Measurements from ENCODE around the gene GNB3.

The GNB3 gene

DNA sequence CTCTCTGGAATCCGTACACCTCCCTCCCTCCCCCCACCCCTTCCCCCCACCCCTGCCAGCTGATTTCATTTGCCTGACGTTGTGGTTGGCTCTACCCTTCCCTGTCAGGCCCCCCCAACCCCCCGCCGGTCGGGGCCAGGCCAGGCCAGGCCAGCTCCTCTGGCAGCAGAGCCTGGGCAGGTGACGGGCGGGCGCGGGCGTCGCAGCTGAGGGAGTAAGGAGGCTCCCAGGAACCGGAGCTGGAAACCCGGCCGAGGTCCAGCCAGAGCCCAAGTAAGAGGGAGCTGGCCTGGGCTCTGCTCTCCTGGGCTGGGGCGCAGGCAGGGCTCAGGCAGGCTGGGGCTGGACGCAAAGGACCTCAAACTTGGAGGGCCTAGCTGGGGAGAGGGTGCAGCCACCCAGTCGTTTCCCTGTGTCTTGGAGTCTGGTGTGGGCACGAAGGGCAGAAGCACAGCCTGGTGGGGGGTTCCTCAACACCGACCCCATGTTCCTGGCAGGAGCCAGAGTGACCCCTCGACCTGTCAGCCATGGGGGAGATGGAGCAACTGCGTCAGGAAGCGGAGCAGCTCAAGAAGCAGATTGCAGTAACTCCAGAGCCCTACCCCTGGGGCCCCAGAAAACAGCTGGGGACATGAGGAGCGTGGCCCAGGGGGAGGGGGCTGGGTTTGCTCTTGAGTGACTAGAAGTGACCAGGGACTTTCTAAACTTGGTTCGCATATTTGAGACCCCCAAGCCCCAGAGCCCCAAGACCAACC, at the start of gene GNB3:
TSS of gene GNB3 (plus strand) at position 165 of the 755 bp plus-strand sequence. CDS start at position 528, 363 bp downstream.
- DNase-seq: no peak
- H3K9me3 Mint-ChIP-seq: no peaks in the 10 kb centered on the region
- H3K36me3 Mint-ChIP-seq: no peaks in the 10 kb centered on the region
- no peaks in the 10 kb centered on the region for H3K4me1 Mint-ChIP-seq
- no peak within 1 kb of the TSS for H3K27ac Mint-ChIP-seq
- no peak within 1 kb of the TSS for H3K4me3 Mint-ChIP-seq
- peaks cover 25% of the 10 kb centered on the region for H3K27me3 Mint-ChIP-seq
- CTCF ChIA-PET: interaction anchor here (1.3 kb wide), 1 partner anchor 12 kb away, joined by 7 read pairs; the partner anchor contains the start of gene P3H3

DNA sequence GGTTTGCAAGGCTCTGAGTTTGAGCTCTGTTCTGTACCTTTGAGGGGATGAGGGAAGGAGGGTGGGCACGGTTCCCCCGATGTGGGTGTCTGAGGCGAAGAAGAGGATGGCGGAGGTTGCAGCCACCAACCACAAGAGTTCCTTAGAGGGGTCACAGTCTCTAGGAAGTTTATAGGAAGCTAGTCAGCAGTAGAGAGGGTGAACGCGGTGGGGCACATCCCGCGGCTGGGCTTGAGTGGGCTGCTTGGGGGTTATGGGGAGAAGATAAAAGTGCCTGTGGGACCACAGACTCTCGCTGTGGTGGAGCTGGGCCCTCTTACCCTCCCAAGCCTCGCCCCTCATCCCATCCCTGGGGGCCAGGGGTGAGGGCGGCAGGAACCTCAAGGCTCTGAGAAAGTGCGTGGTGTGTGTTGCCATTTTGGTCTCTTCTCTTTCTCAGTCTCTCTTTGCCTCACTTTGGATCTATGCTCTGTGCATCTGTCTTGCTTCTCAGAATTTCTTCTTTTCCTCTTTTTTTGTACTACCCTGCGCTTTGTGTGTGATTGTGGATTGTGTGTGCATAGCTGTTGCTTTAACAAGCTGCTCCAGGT, 48.7 kb upstream of the GNB3 start:
- CTCF ChIA-PET: interaction anchor here (0.9 to 5.2 kb wide), 11 partner anchors 9 to 103 kb away, joined by 3 to 36 read pairs (median 4); partner anchors contain the start of genes MLF2, PTMS and ZNF384
- peaks cover 63% of the 10 kb centered on the region for H3K4me1 Mint-ChIP-seq
- H3K27ac Mint-ChIP-seq: peak overlapping the region; percentile 92
- H3K27me3 Mint-ChIP-seq: no peaks in the 10 kb centered on the region
- no peak for DNase-seq
- H3K4me3 Mint-ChIP-seq: peak overlapping the region; percentile 84
- H3K9me3 Mint-ChIP-seq: no peaks in the 10 kb centered on the region
- H3K36me3 Mint-ChIP-seq: peaks cover 36% of the 10 kb centered on the region

DNA sequence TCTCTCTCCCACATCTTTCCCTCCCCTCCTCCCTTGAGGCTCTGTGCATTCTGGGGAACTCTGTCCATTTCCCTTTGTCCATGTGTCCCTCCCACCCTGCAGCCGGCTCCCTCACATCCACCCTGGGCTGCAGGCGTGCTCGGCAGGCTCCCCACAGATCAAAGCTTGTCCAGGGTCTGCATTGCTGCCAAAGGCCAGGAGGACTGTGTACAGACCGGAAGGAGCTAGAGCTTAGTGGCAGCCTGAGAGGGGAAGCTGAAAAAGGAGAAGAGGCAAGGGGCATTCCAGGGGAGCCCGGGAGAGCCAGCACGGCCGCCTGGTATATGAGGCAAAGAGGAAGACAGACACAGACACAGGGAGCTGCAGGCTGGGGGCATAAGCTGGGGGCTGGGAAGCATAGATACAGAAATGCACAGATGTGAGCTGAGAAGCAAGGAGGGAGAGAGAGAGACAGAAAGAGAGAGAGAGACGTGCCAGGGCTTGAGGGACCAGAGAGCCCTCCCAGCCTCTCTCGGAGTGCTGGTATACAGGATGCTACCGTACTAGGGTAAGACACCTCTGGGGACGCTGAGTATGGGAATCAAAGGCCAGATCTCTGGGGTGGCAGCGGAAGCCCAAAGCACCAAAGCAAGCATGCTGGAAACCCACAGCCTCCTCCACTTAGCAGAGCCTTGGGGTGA, 48.1 kb upstream of the GNB3 start:
- CTCF ChIA-PET: interaction anchor here (0.6 to 5.2 kb wide), 14 partner anchors 9 to 171 kb away, joined by 3 to 36 read pairs (median 4); partner anchors contain the start of genes MLF2, PTMS and ZNF384

DNA sequence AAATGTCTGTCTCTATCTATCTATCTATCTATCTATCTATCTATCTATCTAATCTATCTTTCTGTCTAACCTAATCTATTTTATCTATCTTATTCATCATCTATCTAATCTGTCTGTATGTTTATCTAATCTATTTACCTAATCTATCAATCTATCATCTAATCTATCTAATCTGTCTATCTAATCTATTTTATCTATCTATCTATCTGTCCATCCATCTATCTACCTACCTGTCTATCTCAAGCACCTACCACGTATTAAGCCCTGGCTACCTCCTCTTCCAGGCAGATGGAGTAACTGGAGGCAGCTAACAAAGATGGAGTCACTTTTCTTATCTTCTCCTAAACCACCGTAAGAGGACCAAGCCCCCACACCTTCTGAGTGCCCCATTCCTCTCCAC, 45.6 kb upstream of the GNB3 start:
- no peaks in the 10 kb centered on the region for H3K9me3 Mint-ChIP-seq

More for the DNA sequence above, 48.1 kb upstream of the GNB3 start:
- peak; percentile 78 for DNase-seq
- Mint-ChIP-seq H3K4me3 (peak overlapping the region; percentile 84), H3K36me3 (peaks cover 42% of the 10 kb centered on the region), H3K9me3 (no peaks in the 10 kb centered on the region), H3K4me1 (peaks cover 64% of the 10 kb centered on the region), H3K27ac (peak overlapping the region; percentile 92), H3K27me3 (no peaks in the 10 kb centered on the region)

DNA sequence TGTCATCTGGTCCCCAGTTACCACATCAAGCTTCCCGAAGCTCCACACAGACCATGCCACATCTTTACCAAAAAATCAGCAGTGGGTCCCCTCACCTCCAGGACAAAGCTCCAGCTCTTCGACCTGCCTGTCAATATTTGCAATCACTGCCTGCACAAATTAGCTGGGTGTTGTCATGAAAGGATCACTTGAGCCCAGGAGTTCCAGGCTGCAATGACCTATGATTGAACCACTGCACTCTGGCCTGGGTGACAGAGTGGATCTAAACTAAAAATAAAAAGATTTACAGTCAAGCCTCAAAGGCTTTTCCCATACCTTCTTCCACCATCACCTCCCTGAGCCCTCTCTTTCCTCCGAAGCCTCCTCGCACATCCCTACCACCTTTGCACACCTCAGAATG, 44.1 kb upstream of the GNB3 start:
- peaks cover 58% of the 10 kb centered on the region for H3K36me3 Mint-ChIP-seq
- CTCF ChIA-PET: interaction anchor here (1.9 kb wide), 1 partner anchor 43 kb away, joined by 10 read pairs; the partner anchor contains the start of gene MLF2
- no peaks in the 10 kb centered on the region for H3K27me3 Mint-ChIP-seq

More for the DNA sequence above, 45.6 kb upstream of the GNB3 start:
- no peak for DNase-seq
- peaks cover 68% of the 10 kb centered on the region for H3K4me1 Mint-ChIP-seq
- no peaks in the 10 kb centered on the region for H3K27me3 Mint-ChIP-seq
- CTCF ChIA-PET: interaction anchor here (1.9 kb wide), 1 partner anchor 41 kb away, joined by 10 read pairs; the partner anchor contains the start of gene MLF2
- H3K27ac Mint-ChIP-seq: no peak overlapping the region
- H3K36me3 Mint-ChIP-seq: peaks cover 58% of the 10 kb centered on the region
- H3K4me3 Mint-ChIP-seq: no peak overlapping the region

DNA sequence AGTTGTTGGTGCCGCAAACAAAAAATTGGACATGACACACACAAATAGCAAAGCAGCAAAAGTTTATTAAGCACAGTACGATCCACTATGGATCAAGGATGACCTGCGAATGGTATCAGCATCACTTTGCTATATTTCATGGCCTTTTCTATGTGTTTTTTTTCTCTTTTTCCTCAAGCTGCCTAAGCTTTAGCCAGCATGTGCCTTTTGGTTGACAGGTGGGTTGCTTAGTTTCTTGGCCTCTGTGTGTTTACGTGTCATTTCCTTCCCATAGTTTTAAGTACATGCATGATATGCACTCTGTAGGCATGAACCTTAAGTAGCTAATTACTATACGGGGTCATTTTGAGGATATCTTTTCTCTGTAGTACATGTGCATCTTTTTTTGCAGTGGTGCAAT, 41.6 kb upstream of the GNB3 start:
- H3K36me3 Mint-ChIP-seq: peaks cover 60% of the 10 kb centered on the region

More for the DNA sequence above, 44.1 kb upstream of the GNB3 start:
- no peak overlapping the region for H3K4me3 Mint-ChIP-seq
- no peaks in the 10 kb centered on the region for H3K9me3 Mint-ChIP-seq
- peak overlapping the region; percentile 37 for H3K27ac Mint-ChIP-seq
- DNase-seq: no peak
- H3K4me1 Mint-ChIP-seq: peaks cover 61% of the 10 kb centered on the region

DNA sequence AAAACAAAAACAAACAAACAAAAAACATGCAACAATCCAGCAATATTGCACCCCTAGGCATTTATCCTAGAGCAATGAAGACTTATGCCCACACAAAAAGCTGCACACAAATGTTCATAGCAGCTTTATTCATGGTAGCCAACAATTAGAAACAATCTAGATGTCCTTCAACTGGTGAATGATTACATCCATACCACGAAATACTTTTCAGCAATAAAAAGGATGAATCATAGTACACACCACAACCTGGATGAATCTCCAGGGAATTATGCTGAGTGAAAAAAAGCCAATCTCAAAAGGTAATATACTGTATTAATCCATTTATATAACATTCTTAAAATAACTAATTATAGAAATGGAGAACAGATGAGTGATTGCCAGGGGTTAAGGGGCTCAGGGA, 33.6 kb upstream of the GNB3 start:
- CTCF ChIA-PET: interaction anchor here (1.8 kb wide), 1 partner anchor 18 kb away, joined by 4 read pairs; no protein-coding TSS in a partner anchor
- H3K4me1 Mint-ChIP-seq: peaks cover 12% of the 10 kb centered on the region
- H3K27ac Mint-ChIP-seq: peak overlapping the region; percentile 24
- peaks cover 43% of the 10 kb centered on the region for H3K36me3 Mint-ChIP-seq
- no peak overlapping the region for H3K4me3 Mint-ChIP-seq
- H3K9me3 Mint-ChIP-seq: no peaks in the 10 kb centered on the region
- no peaks in the 10 kb centered on the region for H3K27me3 Mint-ChIP-seq
- no peak for DNase-seq

More for the DNA sequence above, 41.6 kb upstream of the GNB3 start:
- Mint-ChIP-seq H3K27ac (no peak overlapping the region), H3K27me3 (no peaks in the 10 kb centered on the region), H3K4me1 (peaks cover 36% of the 10 kb centered on the region), H3K4me3 (no peak overlapping the region), H3K9me3 (no peaks in the 10 kb centered on the region)
- CTCF ChIA-PET: no interaction called here
- DNase-seq: no peak

DNA sequence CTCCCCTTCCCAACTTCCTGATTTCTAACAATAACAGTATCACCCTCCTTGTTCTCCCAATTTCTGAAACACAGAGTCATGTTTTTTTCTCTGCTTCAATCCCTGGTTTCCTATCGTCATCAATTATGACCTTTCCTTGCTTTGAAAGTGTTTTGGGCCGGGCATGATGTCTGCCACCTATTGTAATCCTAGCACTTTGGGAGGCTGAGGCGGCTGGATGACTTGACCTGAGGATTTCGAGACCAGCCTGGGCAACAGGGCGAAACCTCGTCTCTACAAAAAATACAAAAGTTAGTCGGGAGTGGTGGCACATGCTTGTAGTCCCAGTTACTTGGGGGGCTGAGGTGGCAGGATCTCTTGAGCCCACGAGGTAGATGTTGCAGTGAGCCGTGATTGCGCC, 31.7 kb upstream of the GNB3 start:
- CTCF ChIA-PET: no interaction called here
- no peak for DNase-seq
- Mint-ChIP-seq H3K4me3 (no peak overlapping the region), H3K36me3 (peaks cover 35% of the 10 kb centered on the region), H3K27me3 (no peaks in the 10 kb centered on the region), H3K27ac (no peak overlapping the region), H3K9me3 (no peaks in the 10 kb centered on the region), H3K4me1 (peaks cover 12% of the 10 kb centered on the region)

DNA sequence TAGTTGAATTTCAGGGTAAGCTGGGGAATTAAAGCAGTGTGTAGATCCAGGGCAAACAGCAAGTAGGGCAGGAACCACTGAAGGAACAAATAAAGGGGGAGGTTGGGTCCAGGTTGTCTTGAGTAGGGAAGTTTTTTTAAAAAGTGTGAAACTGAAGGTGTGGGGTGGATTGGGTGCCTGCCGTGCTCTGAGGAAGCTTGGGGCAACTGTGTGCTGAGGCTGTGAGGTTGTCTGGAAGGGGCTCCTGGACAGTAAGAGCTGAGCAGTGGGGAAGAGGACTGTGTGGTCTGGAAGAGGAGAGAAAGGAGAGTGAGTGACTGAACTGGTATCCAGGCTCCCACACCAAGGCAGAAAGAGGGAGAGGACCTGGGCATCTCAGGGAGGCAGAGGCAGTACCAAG, 30.0 kb upstream of the GNB3 start:
- Mint-ChIP-seq H3K36me3 (peaks cover 39% of the 10 kb centered on the region), H3K4me1 (peaks cover 12% of the 10 kb centered on the region), H3K4me3 (no peak overlapping the region), H3K9me3 (no peaks in the 10 kb centered on the region), H3K27ac (peak overlapping the region; percentile 43), H3K27me3 (no peaks in the 10 kb centered on the region)
- CTCF ChIA-PET: interaction anchor here (1.5 kb wide), 1 partner anchor 45 kb away, joined by 4 read pairs; the partner anchor contains the start of gene PTMS
- DNase-seq: no peak

DNA sequence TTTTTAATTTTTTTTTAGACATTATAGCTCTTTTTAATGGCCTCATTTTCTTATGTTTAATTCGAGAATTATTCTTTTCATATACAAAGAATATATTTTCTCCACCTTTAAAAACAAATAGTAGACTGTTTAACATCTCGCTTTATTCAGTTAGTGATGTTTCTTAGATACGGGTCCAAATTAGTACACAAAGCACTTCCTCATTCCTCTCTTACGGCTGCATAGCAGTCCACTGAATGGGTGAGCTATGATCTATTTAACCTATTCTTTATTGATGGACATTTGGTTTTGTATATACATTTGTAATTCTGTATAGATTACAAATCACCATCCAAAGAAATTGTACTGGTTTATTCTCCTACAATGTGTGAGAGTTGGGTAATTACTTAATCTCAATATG, 27.4 kb upstream of the GNB3 start:
- CTCF ChIA-PET: interaction anchor here (1.3 to 3.5 kb wide), 2 partner anchors 12 to 59 kb away, joined by 3 to 14 read pairs; partner anchors contain the start of gene MLF2
- Mint-ChIP-seq H3K9me3 (no peaks in the 10 kb centered on the region), H3K4me1 (peaks cover 12% of the 10 kb centered on the region), H3K36me3 (peaks cover 48% of the 10 kb centered on the region), H3K27ac (no peak overlapping the region), H3K27me3 (no peaks in the 10 kb centered on the region), H3K4me3 (no peak overlapping the region)
- no peak for DNase-seq

DNA sequence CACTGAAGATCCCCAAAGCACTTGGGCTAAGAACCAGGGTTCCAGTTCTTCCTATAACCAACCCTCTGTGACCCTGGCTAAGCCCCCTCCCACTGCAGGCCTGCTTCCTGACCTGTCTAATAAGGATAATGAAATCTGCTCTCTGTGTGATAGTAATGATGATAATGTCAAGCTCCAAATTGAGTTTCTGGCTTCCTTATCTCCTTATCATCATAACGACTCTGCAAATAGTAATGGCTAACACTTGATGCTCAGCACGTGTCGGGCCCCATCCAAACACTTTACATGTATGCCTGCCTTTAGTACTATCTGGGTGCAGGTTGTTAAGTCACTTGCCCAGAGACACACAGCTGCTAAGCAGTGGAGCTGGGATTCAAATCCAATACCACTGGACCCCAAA, 24.1 kb upstream of the GNB3 start:
- Mint-ChIP-seq H3K4me1 (peaks cover 10% of the 10 kb centered on the region), H3K27ac (no peak overlapping the region), H3K4me3 (no peak overlapping the region), H3K9me3 (no peaks in the 10 kb centered on the region), H3K36me3 (peaks cover 43% of the 10 kb centered on the region), H3K27me3 (peaks cover 10% of the 10 kb centered on the region)
- DNase-seq: no peak
- CTCF ChIA-PET: interaction anchor here (1.9 kb wide), 1 partner anchor 9 kb away, joined by 5 read pairs; no protein-coding TSS in a partner anchor

DNA sequence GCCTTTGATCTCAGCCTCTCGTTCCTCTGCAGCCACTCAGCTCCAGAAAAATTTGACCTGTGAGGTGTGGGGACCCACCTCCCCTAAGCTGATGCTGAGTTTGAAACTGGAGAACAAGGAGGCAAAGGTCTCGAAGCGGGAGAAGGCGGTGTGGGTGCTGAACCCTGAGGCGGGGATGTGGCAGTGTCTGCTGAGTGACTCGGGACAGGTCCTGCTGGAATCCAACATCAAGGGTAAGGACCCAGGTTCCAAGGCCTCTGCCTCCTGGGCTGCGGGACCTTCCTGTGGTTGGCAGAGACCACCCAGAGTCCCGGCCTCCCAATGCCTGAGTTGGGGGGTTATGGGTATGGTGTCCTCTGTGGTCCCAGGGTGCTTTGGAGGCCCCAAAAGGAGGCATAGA, 23.6 kb upstream of the GNB3 start:
- Mint-ChIP-seq H3K4me1 (peaks cover 14% of the 10 kb centered on the region), H3K4me3 (no peak overlapping the region), H3K36me3 (peaks cover 43% of the 10 kb centered on the region), H3K27me3 (peaks cover 15% of the 10 kb centered on the region), H3K27ac (no peak overlapping the region), H3K9me3 (no peaks in the 10 kb centered on the region)
- no peak for DNase-seq
- CTCF ChIA-PET: interaction anchor here (1.9 kb wide), 1 partner anchor 8 kb away, joined by 5 read pairs; no protein-coding TSS in a partner anchor

DNA sequence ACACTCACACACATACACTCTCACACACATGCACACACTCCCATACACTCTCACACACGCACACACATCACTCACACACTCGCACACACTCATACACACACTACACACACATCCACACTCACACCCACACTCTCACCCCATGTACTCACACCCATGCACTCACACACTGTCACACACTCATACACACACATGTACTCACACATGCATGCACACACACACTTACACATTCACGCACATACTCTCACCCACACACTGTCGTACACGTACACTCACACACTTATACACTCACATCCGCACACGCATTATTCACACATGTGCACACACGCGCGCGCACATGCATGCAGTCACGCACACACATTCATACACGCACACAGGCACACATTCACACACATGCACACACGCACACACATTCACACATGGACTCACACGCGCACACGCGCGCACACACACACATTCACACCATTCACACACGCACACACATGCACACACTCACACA, 23.0 kb upstream of the GNB3 start:
- no peak overlapping the region for H3K4me3 Mint-ChIP-seq
- H3K27ac Mint-ChIP-seq: no peak overlapping the region
- H3K27me3 Mint-ChIP-seq: peaks cover 21% of the 10 kb centered on the region
- CTCF ChIA-PET: interaction anchor here (1.9 kb wide), 1 partner anchor 8 kb away, joined by 5 read pairs; no protein-coding TSS in a partner anchor
- H3K36me3 Mint-ChIP-seq: peaks cover 43% of the 10 kb centered on the region
- no peaks in the 10 kb centered on the region for H3K9me3 Mint-ChIP-seq
- H3K4me1 Mint-ChIP-seq: peaks cover 15% of the 10 kb centered on the region
- no peak for DNase-seq

DNA sequence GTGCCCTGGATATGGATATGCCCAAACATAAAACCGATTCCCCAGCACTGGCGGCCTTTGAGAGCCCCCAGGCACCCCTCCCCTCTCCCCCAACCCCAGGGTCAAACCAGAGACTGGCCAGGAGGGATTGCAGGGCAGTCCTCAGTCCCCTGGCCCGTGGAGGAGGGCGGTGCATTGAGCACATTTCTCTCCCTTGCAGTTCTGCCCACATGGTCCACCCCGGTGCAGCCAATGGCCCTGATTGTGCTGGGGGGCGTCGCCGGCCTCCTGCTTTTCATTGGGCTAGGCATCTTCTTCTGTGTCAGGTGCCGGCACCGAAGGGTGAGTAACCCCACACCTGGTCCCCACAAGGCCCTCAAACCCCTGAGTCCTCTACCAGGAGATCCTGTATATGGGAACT, 22.5 kb upstream of the GNB3 start:
- peaks cover 26% of the 10 kb centered on the region for H3K27me3 Mint-ChIP-seq
- no peak for DNase-seq
- no peak overlapping the region for H3K4me3 Mint-ChIP-seq
- peaks cover 15% of the 10 kb centered on the region for H3K4me1 Mint-ChIP-seq
- no peaks in the 10 kb centered on the region for H3K9me3 Mint-ChIP-seq
- H3K27ac Mint-ChIP-seq: no peak overlapping the region
- peaks cover 43% of the 10 kb centered on the region for H3K36me3 Mint-ChIP-seq
- CTCF ChIA-PET: no interaction called here

Data from activated naive CD4-positive, alpha-beta T cell treated with anti-CD3 and anti-CD28 coated beads, Interleukin-2, amount 10 ng/mL, durations not matched to agents 7 days and 5 days (primary cell).